ENCODE results near the gene OR3A3.

The OR3A3 gene

GRCh38 chr17:3472137-3472536, 61.0 kb downstream of the OR3A3 start:
- DNase-seq = no peak
